ENCODE measurements around the gene MRPS31.
A peak's percentile ranks its signal among the peaks of the same experiment; 100 is the strongest.

DNA sequence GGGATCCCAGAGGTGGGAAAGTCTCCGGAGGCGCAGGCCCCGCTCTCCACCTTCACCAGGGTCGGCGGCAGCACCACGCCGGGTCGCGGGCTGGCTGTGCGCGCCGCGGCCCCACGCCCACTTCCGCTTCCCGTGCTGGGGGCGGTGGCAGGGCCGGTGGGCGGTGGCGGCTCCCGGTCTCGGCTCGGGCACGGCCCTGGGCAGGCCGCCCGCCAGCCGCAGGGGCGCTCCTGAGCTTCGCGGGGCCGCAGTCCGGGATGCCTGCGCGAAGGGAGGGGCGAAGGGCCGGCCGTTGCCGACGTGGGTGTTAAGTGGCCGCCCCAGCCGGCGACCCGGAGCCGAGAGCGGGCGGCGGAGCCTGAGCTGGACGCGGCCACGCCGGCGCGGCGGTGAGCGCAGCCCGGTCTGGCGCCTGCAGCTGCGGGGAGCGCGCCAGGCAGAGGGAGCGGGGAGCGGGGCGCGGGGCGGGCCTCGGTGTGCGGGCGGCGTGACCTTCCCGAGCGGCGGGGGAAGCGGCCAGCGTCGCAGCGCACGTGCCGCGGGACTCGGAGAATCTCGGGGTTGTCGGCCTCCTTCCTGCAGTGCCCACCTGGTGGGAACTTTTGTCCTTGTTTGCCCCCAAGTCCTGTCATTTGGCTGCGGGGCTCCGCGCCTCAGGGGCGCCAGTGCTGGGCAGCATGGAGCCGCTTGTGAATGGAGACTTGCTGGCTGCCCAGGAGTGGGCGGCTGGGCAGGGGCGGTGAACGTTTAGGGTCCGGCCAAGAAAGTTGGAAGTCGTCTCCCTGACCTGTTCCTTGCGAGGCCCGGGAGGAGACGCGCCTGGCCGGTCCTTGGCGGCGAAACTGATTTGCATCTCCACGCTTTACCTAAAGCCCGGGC lies 18.5 kb upstream of the MRPS31 start, which contains the start of gene SLC25A15:
- TF ChIP-seq, protein P1, sequence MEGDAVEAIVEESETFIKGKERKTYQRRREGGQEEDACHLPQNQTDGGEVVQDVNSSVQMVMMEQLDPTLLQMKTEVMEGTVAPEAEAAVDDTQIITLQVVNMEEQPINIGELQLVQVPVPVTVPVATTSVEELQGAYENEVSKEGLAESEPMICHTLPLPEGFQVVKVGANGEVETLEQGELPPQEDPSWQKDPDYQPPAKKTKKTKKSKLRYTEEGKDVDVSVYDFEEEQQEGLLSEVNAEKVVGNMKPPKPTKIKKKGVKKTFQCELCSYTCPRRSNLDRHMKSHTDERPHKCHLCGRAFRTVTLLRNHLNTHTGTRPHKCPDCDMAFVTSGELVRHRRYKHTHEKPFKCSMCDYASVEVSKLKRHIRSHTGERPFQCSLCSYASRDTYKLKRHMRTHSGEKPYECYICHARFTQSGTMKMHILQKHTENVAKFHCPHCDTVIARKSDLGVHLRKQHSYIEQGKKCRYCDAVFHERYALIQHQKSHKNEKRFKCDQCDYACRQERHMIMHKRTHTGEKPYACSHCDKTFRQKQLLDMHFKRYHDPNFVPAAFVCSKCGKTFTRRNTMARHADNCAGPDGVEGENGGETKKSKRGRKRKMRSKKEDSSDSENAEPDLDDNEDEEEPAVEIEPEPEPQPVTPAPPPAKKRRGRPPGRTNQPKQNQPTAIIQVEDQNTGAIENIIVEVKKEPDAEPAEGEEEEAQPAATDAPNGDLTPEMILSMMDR (IDR thresholded peaks at IDR 0.05) = peak in 8 of 12 donors; percentile 9 to 56 (median 43)
- TF ChIP-seq POLR2A (IDR thresholded peaks at IDR 0.05) = peak in 1 of 2 donors; percentile 37

Measured in heart left ventricle (tissue), 13 donors.